Activated CD4-positive, alpha-beta T cell treated with anti-CD3 and anti-CD28 coated beads, Interleukin-2, amount 50 U/mL, for 16 hours (primary cell): ENCODE measurements around the gene ARHGAP28.
"Not testable (repeated sequence)": the region's sequence is repeated elsewhere in the genome, so short reads cannot be mapped to it uniquely, and the experiment has no call there.

Source experiments
- DNase-seq: peaks from one replicate; pipeline ENCODE4 v3.0.0-alpha.2; 2020

ARHGAP28 gene

DNA sequence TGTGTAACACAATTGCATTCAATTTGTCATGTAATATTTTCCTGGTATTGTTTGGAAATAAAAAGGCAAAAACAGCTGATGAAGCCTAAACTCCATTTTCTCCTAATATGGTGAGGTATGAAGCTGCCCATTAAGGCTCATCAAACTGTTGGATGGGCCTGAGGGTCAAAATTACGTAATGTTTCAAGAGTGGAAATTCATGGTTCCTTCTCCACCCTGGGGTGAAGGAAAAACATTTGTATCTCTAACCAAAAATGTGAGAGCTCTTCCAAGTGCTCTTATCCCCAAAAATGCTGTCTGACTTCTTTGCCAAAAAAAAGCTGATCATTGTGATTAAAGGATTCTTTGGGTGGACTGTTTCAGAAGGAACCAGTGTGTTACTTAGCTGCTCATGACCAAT, 91.8 kb downstream of the ARHGAP28 start:
- no peak for DNase-seq

DNA sequence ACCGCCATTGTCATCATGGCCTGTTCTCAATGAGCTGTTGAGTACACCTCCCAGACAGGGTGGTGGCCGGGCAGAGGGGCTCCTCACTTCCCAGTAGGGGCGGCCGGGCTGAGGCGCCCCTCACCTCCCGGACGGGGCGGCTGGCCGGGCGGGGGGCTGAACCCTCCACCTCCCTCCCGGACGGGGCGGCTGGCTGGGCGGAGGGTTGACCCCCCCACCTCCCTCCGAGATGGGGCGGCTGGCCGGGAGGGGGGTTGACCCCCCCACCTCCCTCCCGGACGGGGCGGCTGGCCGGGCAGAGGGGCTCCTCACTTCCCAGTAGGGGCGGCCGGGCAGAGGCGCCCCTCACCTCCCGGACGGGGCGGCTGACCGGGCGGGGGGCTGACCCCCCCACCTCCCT, 97.6 kb downstream of the ARHGAP28 start:
- DNase-seq = not testable (repeated sequence)

DNA sequence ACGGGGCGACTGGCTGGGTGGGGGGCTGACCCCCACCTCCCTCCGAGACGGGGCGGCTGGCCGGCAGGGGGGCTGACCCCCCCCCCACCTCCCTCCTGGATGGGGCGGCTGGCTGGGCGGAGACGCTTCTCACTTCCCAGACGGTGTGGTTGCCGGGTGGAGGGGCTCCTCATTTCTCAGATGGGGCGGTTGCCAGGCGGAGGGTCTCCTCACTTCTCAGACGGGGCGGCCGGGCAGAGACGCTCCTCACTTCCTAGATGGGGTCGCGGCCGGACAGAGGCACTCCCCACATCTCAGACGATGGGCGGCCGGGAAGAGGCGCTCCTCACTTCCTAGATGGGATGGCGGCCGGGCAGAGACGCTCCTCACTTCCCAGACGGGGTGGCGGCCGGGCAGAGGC, 98.0 kb downstream of the ARHGAP28 start:
- not testable (repeated sequence) for DNase-seq

DNA sequence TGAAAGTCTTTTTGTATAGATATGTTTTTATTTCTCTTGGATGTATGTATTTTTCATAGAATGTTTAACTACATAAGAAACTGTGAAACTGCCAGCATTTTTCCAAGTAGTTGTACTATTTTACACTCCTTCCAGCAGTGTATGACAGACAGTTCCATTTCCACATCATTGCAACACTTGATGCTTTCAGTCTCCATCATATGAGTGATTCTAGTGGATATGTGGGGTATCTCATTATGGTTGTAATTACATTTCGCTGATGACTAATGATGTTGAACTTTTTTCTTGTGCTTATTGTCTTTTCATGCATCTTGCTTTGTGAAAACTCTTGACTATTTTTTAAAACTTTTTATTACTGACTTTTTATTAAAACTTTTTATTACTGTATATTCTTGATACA, 101.4 kb downstream of the ARHGAP28 start:
- DNase-seq = no peak

DNA sequence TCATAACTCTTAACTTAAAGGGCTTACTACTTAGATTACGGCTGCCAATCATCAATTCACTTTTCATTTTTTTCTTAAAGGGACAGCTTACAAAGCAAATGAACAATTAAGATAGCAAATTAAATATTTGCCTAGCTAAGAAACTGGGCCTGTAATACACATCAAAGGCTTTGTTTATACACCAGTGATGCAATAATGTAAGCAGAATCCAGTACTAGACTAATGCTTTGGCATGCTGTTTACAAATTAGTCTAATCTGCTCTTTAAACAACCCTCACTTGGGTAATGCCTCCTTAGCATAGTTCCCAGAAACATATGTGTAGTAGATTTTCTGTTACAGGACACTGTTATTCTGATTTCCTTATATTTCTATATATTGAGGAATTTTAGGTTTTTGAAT, 105.8 kb downstream of the ARHGAP28 start:
- DNase-seq = no peak

DNA sequence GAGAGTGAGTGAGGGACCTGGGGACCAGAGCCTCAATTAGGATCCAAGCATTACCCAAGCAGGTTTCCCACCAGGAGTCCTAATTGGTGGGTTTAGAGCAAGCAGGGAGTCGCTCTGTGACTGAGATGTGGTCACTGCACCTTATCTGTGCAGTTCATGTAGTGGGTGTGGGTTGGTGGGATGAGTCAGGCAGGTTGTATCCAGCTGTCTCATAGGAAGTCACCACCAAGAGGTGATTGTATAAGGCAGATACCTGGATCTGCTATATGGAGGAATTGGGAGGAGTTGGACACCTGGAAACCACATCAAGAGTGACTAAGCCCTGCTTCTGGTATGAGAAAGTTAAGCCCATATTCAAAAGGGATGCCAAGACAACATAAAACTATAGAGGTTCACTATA, 106.8 kb downstream of the ARHGAP28 start:
- DNase-seq = no peak

DNA sequence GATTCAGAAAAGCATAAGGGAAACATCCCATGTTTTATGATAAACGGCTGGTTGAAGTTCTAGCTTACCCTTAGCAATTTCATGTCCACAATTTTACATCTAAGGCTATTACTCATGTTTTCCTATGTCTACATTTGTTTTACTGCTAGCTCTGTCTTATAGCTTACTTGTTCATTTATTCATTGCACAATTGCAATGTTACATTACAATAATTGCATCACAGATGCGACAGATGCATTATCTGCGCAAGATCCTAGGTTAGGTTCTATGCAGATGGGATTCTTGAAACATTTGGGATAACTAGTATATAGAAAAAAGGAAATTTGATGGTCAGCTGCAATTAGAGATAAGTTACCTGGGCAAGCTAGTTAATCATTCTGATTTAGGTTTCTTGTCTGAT, 108.4 kb downstream of the ARHGAP28 start:
- DNase-seq = no peak

DNA sequence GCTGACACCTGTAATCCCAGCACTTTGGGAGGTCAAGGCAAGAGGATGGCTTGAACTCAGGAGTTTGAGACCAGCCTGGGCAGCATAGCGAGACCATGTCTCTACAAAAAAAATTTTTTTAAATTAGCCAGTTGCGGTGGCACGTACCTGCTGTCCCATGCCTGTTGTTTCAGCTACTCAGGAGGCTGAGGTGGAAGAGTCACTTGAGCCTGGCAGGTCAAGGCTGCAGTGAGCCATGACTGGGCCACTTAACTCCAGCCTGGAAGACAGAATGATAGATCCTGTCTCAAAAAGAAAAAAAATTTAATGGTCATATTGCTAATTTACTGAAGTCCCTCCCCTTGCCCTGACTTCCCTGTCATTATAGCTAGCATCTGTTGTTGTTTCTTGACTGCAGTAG, 112.6 kb downstream of the ARHGAP28 start:
- no peak for DNase-seq

DNA sequence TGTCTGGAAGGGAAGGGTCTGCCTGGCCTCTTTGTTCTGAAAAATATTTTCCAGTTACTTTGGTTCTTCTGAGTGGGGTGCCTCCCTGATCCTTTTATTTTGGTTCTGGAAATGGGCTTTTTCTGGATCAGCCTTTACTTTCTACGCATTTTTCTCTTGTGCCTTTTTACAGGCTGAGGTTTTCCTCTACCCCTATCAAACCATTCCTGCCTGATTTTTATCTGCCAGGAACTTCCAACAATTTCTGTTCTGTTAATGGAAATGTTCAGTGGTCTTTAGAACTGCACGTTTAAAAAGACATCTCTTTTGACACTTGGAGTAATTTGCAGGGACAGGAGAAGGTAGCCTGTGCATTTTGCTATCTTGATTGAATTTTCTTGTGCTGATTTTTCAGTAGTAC, 113.8 kb downstream of the ARHGAP28 start:
- no peak for DNase-seq

DNA sequence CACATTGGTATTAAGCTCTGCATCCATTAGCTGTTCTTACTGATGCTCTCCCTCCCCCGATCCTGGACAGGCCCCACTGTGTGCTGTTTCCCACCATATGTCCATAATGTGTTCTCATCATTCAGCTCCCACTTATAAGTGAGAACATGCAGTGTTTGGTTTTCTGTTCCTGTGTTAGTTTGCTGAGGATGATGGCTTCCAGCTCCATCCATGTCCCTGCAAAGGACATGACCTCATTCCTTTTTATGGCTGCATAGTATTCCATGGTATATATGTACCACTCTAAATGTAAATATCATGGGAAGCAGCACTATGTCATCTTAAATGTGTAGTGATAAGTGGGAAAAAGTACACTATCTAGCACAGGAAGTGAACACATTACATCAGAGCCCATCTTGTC, 116.0 kb downstream of the ARHGAP28 start:
- DNase-seq = not testable (repeated sequence)

DNA sequence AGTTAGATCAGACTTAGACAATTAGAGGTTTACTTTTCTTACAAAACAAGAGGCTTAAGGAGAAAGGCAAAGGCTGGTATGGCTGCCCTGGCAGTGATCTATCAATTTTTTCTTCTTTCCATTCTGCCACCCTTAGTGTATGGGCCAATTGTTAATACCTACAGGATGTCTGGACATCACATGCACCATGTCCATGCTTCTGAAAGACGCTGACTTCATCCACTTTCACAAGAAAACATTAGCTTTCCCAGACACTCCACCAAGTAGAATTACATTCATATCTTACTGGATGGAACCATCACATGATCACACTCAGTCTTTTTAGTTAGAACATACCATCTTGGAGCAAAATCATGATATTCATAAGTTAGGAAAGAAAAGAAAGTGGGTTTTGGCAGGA, 120.9 kb downstream of the ARHGAP28 start:
- no peak for DNase-seq

DNA sequence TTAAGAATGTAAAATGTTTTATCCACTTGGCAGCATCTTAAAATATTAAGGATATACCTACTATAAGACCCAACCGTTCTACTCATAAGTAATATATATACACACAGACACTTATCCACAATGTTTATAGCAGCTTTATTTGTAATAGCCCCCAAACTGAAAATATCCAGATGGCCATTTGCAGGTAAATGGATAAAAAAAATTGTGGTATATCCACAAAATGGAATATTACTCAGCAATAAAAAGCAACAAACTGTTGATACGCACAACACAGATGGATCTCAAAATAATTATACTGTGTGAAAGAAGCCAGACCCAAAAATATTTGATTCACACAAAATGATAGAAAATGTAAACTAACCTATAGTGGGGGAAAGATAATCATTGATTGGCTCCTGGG, 122.0 kb downstream of the ARHGAP28 start:
- DNase-seq = no peak

DNA sequence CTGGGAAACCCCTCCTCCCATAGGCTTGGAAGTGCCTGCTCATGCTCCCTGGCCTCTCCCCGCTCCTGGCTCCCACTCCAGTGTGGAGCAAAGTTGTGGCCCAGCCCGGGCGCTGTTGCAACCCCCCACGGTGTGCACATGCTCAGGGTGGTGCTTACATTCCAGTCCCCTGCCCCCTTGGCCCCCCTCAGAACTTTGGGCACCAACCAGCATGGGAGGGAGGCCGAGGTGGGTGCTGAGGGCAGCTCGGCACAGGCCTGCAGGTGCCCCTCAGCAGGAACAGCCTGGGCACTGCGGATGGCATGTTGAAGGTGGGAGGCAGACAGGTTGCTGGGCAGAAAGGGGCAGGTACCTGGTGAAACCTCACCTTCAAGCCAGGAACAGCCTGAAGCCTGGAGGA, 125.3 kb downstream of the ARHGAP28 start:
- no peak for DNase-seq

DNA sequence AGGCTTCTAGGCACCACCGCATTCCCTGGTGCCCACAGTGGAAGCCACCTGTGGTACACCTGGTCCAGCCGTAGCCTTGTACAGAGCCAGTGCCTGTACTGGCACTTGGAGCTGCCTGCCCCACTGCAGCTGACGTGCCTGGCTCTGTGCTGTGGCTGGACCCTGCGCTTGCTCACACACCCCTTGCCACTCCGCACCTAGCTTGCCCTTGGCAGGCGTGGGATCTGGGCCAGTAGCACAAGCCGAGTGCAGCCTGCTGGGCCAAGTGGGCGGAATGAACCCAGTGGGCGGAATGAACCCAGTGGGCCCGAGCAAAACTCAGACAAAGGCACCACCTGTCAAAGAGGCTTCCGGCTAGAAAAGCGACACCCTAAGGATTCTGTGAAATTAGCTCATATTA, 126.3 kb downstream of the ARHGAP28 start:
- DNase-seq = no peak

DNA sequence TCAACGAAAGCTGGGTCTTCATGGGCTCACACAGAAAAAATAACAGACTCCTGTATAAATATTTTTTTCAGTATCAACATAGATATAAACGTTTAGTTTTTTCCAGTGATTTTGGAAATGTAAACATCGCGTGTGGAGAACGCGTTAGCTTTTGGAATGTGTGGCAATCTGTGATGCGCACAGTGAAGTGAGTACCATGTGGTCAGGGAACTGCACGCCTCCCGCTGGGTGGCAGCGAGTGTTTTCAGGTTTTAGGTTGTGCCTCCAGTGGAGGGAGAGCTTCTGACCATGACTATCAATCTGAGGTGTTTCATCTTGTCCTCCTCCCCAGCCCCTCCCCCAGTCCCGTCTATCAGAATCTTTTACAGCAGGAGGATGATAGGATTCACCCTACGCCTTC, 127.8 kb downstream of the ARHGAP28 start:
- DNase-seq = no peak

DNA sequence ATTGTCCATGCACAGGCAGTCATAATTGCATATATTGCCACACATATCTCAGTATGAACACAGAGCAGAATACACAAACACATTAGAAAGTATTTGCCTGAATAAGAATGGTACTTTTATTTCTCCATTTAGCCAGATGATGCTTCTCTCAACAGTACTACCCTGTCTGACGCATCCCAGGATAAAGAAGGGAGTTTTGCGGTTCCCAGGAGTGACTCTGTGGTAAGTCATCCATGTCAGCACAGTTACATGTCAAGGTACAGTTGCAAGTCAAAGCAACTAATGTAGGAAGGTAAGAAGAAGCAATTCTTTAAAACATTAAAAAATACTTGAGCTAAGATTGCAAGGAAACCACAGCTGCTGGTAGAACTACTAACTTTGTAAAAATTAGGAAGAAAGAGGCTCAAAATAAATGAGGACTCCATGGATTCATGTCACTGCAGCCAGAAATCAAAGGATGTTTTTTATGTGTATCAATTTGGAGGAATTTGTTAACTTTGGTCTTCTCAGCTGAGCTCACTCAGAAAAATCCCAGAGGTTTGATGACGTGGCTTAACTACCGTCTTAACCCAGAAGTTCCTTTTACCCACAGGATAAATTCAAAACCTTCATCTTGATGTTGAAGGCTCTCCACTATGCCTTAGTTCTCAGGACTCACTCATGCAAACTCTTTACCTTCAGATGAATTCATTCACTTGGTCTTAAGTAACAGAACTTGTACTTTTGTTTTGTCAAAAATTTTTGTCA, 130.3 kb downstream of the ARHGAP28 start:
- DNase-seq = no peak

DNA sequence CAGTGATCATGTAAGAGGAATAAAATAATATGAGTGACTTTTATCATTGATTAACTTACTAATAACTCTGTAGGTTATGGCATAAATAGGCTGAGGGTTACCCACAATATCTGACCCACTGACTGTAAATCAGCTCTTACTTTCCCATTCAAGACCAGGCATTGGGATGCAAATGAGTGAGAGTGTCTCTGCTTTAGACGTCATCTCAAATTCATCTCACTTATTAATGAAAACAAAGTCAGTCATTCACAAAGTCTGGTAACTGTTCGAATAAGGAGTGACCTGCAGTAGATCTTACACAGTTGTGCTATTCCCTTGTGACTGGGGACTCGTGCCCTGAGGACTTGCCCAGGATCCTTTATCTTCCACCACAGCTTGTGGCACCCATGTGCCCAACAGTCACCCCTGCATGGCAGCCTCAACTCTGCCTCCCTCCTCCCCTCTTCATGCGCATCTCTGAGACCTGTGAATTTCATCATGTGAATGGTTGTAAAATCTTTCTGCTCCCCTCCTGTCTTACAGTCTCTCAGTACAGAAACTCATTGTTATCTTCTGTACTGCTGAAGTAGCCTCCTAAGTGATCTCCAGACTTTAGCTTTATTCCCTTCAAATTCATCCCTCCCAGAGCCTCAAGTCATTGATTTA, 131.4 kb downstream of the ARHGAP28 start:
- DNase-seq = no peak

DNA sequence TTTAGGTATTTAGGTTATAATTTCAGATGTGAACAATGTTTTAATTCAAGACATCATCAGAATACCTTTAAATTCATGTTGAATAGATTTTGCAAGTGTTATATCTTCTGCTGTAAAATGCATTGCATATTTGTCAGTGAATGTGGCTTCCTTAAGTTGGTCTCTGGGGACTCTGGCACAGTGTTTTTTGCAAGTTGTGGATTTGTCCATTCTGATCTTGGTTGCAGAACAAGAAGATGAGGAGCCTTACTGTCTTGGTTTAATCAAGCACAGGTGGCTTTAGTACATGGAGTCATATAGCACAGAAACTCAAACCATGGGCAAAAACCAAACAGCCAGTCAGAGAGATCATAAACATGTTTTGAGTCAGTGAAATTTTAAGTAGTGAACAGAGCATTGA, 135.7 kb downstream of the ARHGAP28 start:
- DNase-seq = no peak

DNA sequence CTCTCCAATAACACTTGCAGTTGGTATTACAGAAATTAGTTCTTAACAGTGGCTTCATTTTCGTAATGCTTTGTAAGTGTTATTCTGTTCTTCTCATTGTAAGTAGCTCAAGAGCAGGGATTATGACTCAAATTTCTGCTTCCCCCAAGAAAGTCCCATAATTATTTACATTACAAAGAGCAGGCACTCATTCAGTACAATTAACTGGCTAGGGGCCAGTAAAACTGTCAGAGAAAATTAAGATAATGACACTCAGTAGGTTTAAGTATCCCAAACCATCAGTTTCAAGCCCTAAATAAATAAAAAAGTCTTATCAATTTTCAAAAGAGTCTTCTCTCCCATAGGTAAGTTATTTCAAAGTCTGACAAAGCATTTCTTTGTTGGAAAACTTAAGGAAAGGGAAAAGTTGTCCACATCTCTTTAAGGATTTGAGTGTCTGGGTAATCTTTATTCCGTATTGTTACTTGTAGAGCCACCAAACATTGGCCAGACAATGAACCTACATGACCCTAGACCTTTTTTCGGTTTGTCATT, 137.1 kb downstream of the ARHGAP28 start:
- no peak for DNase-seq

DNA sequence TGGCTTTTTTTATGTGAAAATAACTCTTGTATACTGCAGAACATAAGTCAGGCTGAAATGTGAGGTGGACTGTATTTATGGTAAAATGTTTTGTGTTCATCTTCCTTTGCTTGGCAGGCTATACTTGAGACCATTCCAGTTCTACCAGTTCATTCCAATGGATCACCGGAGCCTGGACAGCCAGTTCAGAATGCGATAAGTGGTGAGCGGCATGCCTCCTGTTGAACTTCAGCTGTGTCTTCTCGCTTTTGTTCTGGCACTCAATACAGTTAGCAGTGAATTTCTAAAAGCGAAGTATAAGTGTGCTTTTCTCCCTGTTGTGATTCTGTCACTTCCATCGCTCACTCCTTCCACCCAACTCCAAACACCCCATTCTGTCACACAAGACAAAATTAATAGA, 138.5 kb downstream of the ARHGAP28 start:
- DNase-seq = no peak

DNA sequence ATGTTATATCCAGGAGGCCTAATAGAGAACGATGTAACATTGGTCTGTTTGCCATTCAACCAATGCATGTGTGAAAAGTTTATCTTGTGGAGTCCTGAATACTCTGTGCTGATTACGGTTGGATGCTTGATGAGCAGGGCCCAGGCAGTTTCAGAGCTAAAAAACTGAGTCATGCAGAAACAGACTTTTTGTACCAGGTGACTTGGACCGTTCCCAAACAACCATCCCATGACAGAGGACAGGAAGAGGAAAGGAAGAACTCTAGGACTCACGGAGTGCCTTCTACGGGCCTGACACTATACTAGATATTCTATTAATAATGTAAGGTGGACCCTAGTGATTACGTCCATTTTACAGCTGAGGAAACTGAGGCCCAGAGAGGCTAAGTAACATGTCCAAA, 142.1 kb downstream of the ARHGAP28 start:
- DNase-seq = no peak

DNA sequence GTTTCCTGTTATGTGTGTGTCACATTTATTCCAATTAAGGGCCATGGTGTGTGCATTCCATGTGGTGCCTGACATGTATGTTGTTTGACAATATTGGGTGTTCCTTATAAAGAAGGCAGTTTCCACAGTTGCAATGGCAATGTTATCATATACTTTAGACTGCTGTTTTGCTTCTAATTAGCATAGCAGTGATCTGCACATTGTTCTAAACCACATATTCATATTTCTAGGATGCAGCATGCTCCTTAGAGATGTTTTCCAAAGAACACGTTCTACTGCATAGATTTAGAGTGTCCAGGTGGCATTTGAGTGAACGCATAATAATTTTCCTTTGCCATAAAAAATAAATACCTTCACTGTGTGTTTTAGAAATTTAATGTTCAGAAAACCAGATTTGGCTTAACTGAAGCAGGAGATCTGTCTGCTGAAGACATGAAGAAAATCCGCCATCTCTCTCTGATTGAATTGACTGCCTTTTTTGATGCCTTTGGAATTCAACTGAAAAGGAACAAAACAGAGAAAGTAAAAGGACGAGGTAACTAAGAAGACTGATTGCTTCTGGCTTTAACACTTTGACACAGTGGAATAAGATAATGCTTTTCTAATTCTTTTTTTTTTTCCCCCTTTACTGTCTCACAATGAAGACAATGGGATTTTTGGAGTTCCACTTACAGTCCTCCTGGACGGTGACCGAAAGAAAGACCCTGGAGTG, 143.7 kb downstream of the ARHGAP28 start:
- DNase-seq = no peak

DNA sequence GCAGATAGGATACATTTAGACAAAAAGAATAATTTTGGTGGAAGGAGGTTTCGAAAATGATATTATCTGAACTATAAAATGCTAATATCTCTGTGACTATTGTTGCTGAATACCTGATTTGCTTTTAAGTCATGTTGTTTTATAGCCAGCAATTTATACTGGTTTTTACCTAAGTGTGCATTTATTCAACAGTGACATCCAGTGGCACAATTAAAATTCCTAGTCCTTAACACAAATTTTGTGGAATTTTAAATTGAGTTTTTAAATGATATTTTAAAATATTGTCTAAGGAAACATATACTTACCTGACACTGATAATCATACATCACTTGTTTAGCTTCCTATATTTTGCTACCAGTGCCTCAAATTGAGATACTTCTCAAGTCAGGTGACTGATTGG, 144.8 kb downstream of the ARHGAP28 start:
- DNase-seq = no peak

DNA sequence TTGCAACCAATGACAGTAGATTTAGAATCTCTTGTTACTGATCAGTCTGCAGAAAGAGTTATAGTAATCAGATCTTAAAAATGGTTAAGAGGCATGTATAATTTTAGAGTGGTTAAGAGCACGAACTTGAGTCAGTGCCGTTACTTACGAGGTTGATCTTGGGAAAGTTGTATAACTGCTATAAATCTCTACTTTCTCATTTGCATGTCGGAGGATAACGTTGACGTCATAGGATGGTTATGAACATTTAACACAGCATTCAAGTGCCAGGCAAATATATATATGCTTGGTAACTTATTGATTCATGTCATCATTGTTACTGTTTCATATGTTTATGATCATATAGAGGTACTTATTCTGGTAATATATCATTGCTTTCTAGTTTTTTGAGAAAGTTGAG, 146.2 kb downstream of the ARHGAP28 start:
- no peak for DNase-seq
